C4-2B (cell line): ENCODE results near the gene C3orf70.

ENCODE experiments used
- ZFX ChIP-seq: fragments of 450-650 bp; IDR thresholded peaks from 2 replicates; pipeline ENCODE4 v1.6.1; 2017
- TF ChIP-seq, protein P1 (sequence below): fragments of 450-650 bp; conservative IDR thresholded peaks from 2 replicates; pipeline ENCODE4 v1.5.1; 2017; ENCODE audit warnings: mild to moderate bottlenecking

DNA sequence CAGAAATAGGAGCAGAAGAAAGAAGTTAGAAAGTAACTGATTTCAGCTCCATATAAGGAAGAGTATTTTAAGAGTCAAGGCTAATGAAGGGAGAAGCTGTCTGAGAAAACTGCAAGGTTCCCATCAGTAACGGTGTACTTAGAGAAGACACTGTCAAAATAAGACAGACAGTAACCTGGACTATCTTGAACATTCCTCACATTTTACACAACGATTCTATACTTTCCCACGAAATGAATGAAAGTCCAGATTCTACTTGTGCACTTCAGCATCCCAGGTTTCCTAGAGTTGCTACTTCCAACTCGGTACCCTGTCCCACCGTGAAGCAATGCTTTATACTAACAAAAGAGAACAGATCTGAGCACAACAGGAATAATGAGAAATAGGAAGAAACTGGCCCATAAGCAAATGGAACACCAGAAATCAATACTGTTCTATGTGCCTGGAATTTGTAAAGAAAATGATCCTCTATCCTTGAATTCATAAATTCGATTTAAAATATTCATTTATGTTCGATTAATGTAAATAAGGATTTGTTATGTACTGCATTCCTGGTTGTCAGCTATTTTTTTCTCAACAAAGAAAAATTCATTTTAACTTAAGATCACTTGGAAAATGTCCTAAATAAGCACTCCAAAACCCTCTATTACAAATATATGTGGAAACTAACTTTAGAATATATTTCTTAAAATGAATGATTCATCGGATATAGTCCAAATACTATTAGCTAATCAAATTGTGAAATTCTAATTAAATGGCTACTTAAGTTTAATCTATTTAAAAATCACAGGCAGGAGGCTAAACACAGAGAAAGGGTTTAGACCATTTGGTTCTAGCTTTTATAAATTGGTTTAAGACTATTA is 1.5 kb downstream of the C3orf70 start:
- TF ChIP-seq, protein P1, sequence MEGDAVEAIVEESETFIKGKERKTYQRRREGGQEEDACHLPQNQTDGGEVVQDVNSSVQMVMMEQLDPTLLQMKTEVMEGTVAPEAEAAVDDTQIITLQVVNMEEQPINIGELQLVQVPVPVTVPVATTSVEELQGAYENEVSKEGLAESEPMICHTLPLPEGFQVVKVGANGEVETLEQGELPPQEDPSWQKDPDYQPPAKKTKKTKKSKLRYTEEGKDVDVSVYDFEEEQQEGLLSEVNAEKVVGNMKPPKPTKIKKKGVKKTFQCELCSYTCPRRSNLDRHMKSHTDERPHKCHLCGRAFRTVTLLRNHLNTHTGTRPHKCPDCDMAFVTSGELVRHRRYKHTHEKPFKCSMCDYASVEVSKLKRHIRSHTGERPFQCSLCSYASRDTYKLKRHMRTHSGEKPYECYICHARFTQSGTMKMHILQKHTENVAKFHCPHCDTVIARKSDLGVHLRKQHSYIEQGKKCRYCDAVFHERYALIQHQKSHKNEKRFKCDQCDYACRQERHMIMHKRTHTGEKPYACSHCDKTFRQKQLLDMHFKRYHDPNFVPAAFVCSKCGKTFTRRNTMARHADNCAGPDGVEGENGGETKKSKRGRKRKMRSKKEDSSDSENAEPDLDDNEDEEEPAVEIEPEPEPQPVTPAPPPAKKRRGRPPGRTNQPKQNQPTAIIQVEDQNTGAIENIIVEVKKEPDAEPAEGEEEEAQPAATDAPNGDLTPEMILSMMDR = no peak
- no peak for TF ChIP-seq ZFX
